GM21717 (cell line): Measurements from ENCODE around the gene FMN1.

Experiments used
- ATAC-seq: cut with Tn5 transposase; IDR thresholded peaks from one replicate; pipeline ENCODE4 v1.9.1; 2021; ENCODE audit warnings: mild to moderate bottlenecking, moderate library complexity; ENCODE audit not compliant: unreplicated experiment

FMN1 gene

DNA sequence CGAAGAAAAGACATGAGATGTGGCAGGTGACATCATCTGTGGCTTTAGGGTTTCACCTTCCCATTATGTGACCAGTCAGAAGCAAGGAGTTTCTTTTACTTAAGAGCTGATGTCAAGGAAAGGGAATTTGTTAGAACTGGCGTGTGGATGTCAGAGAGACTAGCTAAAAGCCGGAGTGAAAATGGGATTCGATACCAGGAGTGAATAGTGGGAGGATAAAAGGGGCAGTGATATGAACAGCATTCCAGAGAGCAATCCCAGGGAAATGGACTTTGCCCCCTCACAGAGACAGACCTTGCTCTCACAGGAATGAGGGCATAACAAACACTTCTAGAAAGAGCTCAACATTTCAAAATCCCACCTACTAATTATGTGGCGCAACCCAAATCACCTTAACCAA, 5.9 kb upstream of the FMN1 start:
- no peak for ATAC-seq

DNA sequence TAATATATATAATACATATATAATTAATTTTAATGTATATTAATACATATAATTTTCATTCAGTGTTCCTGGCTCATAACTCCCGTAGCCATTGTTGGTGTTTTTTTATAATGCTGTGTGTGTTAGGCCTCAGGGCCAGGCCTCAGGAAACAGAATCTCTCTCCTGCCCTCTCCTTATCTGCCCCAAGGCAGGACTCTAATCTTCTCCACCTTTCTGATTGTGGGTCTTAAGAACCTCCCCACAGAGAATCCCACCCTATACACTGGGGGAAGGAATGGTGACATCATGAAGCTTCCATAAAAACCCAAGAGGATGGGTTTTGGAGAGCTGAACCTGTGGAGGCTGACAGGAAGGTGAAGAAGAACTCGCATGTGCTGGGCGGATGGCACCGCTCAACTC, 4.0 kb upstream of the FMN1 start:
- ATAC-seq = no peak

DNA sequence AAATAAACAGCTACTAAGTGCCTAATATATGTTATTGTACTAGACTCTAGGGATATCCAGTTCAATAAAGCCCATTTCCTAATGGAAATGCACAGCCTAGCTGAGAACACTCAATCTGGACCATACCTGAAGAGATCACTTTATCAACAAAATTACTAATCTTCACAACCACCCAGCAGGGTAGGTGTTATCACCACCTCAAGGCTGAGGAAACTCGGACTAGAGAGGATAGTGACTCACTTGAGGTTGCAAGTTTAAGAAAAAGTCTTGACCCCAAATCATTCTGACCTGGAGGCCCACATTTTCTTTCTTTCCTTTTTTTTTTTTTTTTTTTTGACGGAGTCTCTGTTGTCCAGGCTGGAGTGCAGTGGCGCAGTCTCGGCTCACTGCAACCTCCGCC, 3.1 kb upstream of the FMN1 start:
- ATAC-seq = no peak

DNA sequence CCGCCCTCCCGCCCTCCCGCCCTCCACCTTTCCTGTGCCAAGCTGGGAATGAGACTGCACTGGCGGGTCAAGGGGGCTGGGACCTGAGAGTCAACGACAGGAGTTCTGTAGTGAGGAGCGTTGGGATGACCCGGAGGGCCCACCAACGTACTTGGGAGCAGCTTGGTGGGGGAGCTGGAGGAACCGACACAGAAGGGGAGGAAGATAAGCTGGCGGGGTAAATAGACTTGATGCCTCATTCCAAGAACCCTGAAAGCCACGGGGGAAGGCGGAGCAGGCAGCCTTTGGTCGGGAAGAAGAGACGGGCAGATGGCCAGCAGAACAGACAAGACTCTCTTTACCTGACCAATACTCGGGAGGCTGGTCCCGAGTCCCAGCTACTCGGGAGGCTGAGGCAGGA, 277 bp downstream of the FMN1 start:
- no peak for ATAC-seq

DNA sequence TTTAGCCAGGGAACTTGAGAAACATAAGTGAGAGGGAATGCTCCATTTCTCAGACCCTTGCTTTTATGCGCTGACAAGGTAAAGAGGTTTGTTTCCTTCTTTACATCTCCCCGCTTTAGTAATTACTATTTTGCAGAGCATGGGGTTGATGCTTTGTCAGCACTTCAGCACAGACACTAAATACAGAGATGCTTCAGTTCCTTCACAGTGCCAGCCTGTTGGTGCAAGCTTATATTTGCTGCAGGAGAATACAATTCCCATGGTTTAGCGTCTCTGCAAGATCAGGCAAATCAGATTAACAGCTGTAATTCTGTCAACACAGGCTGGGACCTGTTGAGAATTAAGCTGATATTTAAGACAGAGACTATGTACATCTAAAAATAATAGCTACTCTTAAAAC, 2.9 kb downstream of the FMN1 start:
- no peak for ATAC-seq

DNA sequence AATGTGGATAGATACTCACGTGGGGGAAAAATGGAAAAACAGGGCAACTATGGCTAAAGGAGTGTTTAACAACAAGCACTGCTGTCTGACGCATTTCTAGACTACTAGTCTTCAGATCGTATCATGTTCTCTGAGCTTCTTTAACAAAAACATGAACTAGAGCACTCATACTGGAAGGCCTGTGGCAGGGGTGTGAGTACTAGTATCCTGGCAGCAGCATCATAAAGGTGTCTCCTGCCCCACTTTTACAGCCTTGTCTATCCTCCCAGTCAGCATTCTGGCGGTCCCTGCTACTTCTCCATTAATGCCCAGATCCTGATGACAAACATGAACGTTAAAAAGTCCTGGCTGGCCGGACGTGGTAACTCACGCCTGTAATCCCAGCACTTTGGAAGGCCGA, 4.0 kb downstream of the FMN1 start:
- ATAC-seq = no peak

DNA sequence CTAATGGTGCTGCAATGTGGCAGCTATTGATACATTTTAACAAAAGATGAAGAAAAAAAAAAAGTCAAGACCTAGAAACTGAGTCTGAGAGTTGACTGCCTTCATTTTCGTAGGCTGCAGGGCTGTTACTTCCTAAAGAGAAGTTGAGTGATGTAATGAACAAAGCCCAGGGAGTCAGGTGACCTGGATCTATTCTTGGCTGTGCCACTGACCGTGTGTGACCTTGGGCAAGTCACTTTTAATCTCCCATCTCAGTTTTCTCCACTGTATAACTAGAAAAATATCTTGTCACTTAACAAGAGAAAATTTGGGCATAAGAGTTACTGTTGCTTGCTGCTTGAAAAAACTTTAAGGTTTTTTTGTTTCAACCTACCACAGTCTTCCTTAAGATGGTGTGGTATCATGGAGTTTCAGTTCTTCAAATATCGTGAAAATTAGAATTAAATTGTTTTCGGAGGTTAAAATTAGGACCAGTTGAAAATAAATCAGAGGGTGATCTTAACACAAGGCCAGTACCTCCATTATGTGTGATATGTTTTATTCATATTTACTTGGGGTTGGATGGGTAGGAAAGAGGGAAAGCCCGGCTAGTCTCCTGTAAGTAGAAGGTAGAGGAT, 5.8 kb downstream of the FMN1 start:
- no peak for ATAC-seq

DNA sequence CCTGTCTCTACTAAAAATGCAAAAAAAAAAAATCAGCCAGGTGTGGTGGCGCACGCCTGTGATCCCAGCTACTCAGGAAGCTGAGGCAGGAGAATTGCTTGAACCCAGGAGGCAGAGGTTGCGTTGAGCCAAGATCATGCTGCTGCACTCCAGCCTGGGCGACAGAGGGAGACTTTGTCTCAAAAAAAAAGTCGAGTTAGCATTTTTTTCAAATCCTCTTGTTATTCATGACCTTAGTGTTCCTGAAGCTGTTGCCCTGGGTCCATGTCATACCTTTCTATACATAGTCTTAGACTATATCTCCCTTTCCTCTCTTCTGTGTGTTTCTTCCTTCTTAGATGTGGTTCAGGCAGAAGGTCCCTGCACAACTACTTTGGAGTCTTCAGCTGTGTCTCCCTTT, 6.4 kb downstream of the FMN1 start:
- ATAC-seq = no peak

DNA sequence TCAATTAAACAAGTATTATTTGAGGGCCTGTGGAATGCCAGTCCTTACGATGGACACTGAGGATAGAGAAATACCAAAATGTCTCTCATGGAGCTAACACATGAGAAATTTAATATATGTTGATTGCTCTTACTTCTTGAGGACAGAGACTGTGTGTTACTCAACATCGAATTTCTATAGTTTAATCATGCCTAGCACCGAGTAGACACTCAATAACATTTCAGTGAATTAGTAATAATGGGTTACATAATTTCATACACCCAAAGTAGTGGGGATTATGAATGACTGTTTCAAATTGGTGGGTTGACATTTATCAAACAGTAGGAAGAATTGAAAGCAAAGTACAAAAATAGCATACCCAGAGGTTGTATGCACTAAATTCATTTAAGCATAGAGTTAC, 11.2 kb downstream of the FMN1 start:
- ATAC-seq = no peak

DNA sequence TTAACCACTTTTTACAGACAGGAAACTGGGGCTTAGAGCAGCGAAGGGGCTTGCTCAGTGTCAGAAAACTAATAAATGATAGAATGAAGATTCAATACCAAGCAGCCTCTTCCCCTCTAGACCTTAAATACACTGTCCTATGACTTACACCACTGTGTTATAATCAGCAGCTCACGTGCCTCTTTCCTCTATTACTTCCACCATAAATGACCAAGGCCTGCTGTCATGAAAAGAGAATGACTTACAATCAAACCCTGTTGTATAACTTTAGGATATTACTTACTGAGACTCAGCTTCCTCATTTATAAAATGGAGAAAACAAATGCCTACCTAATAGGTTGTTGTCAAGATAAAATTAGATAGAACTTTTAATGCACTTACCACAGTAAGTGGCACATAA, 11.6 kb downstream of the FMN1 start:
- ATAC-seq = no peak

DNA sequence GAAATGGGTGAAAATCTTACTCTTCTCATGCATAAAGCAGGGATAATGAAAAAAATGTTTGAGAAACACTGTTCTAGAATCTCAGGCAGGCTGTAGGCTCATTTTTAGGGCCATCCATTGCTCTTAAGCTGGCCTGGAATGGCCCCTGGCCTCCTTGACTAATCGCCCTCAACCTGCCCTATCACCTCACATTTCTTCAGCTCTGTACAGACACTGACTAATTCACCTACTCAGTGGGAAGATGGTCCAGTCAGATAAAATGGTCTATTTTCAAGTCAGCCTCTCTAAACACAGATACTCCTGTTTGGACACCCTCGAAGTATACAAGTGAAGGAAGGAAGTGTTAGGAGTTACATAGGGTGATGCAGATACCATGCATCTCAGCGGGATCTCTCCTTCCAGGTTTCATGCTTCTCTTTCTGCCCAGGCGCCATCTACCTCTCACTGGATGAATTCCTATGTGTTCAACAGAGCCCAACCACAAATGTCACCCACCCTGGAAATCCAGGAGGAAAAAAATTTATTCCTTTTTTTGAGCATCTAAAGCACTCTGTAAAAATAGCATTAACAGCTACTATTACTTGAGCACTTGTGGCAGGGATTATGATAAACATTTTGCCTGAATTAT, 12.1 kb downstream of the FMN1 start:
- no peak for ATAC-seq

DNA sequence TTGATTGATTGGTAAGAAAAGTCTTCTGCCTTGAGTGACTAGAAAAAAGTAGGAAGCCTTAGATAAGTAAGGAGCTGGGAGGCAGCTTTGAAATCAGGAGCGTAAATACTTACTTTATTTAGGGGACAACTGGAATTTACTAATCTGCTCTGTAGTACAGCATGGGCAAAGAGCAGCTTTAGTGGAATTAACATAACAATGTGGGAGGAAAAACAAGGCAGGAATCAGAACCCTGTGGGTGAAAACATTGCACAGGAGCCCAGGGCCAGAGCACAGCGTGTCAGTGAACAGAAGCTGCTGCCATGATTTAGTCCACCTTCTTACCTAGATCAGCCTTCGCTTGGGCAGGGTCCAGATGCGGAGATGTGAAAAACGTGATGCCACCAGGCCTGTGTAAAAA, 14.6 kb downstream of the FMN1 start:
- no peak for ATAC-seq

DNA sequence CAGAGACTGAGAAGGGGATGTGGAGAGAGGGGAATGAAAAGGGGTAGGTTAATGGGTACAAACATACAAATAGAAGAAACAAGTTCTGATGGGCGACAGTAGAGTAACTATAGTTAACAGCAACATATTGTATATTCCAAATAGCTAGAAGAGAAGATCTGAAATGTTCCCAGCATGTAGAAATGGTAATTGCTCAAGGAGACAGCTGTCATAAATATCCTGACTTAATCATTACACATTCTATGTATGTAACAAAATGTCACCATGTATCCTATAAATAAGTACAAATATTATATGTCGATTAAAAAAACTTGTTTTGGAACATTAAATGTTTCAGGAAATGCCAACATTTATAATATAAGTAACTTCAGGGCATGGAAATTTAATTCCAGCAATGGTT, 23.3 kb downstream of the FMN1 start:
- ATAC-seq = no peak

DNA sequence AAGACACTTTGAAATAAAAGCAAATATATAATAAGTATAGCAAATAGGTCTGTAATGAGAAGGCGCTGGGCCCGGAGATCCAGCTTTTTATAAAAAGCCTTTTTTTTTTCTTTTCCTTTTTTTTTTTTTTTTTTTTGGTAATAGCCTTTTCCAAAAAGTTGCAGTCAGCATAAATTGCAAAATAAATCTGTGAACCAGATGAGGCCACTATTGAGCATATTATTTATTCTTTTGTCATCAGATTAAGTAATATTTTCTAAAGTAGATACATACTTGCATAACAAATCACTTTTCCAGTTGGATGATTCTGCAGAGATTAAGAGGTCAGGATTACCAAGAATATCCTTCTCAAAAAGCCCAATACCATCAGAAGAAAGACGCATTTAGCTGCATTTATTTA, 24.9 kb downstream of the FMN1 start:
- ATAC-seq = no peak

DNA sequence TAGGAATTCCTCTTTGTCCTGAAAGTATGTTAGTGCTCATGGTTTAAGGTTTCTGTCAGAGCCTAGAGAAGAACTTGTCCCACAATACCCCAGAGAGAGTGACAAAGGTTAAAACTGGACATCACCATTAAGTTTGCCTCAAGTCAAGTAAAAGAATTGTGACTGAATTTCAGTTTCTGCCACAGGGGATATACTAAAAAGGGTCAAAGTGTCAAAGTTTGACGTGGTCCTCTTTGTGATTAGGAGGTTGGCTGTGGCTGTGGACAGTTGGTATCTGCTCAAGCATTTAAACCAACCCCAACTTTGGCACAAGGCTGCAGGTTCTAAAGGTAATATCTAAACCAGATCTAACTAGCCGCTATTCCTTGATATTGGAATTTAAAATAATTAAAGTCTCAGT, 26.1 kb downstream of the FMN1 start:
- ATAC-seq = no peak

DNA sequence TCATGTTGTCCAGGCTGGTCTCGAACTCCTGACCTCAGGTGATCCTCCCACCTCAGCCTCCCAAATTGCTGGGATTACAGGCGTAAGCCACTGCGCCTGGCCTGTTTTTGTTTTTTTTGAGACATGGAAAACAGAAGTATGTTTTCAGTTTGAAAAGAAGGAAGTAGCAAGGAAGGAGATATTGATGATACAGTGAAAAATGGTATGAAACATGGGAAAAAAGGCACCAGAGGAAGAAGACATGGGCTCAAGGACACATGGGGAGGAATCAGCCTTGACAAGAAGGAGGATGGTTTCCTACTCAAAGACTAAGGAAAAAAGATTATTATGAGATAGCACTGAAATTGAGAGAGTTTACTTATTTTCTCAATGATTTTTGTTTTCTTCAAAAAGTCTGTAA, 30.7 kb downstream of the FMN1 start:
- ATAC-seq = no peak

DNA sequence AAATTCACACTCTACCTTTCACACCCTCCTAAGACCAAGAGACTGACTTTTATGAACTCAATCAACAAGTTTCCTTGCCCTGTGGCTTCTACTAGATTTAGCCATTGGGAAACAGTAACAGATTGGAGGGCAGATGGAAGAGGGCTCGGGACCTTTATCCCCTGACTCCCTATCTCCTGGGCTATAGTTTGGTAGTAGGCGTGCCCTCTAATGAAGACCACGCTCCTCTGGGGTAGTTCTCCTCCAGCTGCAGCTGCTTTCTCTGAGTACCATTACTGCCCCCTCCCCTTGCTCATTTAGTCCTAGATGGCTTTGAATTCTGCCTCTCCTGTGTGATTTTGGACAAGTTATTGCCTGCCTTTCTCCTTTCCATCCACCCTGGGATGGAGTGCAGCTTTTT, 33.3 kb downstream of the FMN1 start:
- ATAC-seq = no peak

DNA sequence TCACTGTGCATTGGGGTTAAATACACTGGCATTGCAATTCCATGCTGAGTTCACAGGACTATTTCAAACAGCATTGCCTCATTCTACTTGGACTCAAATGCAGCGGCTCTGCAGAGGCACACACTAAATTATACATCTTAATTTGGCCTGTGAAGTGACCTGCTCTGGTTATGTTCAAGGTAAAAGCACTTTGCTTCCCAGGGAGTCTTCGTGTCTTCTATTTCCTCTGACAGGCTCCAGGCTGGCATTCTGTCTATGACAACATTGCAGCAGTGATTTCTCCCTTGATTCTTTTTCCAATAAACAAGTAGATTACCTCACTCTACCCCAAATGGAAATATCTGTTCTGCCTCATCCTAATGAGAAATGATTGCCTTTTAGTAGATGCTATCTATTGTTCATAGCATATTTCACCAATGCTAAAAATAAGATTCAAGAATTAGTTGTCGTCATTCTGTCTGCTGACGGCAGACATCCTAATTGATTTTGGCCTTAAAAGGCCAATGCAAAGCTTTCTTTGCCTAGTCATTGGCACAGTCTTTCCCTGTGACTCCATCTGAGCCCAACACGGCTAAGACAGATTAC, 33.8 kb downstream of the FMN1 start:
- ATAC-seq = no peak

DNA sequence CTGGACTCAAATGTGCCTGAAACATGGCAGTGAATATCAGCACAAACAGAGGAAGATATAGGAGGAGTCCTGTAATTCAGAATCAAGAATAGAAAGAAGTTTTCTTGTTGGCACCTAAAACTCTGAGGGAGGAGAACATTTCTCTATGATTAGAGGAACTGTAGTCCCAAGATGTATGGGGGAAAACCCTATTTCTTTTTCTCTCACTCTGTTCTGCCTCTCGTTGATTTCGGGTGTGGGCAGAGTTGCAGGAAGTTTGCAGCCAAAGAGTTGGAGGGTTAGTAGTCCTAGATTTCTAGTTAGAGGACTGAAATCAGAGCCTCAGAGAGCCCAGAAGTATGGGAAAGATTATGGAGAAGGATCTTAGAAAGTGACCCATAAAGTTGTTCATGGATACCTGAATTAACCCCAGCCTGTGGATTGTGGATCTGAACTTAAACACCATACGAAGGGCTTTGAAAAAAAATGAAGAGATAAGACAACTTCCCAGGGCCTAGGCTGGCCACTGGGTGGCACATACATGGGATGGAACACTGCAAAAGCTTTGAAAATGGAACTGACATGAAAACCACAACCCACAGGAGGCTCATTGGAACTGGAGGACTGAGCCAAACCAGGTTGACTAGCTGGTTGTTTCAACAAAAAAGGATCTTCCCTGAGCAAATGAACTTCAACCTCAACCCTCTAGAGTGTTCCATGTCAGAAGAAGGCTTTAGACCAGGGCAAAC, 34.6 kb downstream of the FMN1 start:
- ATAC-seq = no peak

DNA sequence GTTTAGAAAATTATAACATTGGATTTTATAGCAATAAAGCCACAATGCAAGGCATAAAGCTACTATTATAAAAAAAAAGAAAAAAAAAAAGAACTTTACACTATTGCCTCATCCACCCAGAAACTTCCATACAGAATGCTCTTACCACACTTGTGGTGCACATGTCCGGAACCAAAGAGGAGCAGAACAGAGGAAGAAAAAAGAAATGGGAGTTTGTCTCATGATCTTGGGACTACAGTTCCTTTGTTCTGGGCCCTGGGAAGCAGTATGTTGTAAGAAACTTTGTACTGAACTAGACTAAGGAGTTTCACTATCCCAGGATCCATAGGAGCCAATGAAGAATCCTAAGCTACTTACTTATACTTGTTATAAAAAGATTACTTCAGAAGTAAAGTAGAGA, 36.1 kb downstream of the FMN1 start:
- no peak for ATAC-seq

DNA sequence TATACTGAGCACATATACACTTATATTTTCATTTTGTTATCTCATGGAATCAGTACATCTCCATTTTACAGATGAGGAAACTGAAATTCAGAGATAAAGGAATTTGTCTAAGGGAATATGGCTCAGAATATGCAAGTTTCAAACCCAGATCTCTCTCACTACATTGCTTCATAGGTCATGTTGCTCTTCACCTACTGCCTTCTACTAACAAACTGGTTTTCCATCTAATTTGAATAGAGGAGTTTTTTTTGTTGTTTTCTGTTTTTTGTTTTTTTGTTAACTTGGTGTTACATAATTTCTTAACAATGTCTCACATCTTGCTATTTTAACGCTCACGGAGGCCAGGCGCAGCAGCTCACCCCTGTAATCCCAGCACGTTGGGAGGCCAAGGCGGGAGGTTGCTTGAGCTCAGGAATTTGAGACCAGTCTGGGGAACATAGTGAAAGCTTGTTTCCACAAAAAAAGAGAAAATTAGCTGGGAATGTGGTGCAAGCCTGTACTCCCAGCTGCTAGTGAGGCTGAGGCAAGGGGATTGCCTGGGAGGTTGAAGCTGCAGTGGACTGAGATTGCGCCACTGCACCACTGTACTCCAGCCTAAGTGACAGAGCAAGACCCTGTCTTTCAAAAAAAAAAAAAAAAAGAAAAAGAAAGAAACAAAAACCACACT, 37.0 kb downstream of the FMN1 start:
- ATAC-seq = no peak
